ENCODE results near the gene PDZD11.
"Not testable (repeated sequence)": the region's sequence is repeated elsewhere in the genome, so short reads cannot be mapped to it uniquely, and the experiment has no call there.

PDZD11 gene

DNA sequence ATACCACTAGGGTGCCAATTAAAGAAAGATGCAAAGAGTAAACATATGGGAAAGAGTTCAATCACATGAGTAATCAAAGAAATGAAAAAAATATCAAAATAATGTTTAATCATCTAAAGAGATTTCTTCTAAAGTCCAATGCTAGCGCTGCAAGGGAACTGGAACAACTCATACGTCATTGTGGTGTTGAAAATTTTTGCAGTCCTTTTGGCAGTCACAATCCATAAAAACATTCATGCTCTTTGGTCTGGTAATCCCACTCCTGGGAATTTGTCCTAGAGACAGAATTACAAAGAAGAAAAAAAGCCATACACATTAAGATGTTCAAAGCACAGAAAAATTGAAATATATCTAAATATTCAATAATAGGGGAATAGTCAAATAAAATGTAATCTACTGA is 34.3 kb downstream of the PDZD11 start:
- DNase-seq = no peak

DNA sequence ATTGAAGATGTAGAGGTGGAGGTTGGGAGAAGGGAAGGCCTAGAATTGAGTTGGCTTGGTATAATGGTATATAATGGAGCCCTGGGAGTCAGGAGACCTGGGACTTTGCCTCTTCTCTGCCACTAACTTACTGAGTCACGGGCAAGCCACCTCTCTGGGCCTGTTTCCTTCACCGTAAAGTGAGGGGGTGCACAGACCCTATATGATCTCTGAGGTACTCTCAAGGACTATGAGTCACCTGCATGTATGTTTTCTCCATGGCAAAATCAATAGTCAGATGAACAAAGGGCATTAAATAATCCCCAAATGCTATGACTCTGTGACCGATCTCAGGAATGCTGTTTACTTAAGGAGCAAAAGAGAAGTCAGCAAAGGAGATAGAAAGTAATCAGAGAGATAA is 34.8 kb downstream of the PDZD11 start:
- DNase-seq = no peak

DNA sequence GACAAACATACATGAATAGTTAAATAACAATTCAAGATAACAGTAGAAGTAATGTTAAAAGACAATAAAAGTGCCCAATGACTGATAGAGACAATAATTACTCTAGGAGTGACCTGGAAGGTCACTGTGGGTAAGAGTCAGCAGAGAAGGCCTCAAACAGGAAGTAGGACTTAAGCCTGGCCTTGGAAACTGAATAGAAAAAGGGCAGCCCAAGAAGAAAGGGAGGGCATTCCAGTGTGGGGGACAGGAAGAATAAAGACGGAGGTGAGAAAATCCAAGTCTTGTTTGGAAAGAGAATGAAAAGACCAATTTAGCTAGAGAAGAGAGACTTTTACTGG is 35.7 kb downstream of the PDZD11 start:
- no peak for DNase-seq

DNA sequence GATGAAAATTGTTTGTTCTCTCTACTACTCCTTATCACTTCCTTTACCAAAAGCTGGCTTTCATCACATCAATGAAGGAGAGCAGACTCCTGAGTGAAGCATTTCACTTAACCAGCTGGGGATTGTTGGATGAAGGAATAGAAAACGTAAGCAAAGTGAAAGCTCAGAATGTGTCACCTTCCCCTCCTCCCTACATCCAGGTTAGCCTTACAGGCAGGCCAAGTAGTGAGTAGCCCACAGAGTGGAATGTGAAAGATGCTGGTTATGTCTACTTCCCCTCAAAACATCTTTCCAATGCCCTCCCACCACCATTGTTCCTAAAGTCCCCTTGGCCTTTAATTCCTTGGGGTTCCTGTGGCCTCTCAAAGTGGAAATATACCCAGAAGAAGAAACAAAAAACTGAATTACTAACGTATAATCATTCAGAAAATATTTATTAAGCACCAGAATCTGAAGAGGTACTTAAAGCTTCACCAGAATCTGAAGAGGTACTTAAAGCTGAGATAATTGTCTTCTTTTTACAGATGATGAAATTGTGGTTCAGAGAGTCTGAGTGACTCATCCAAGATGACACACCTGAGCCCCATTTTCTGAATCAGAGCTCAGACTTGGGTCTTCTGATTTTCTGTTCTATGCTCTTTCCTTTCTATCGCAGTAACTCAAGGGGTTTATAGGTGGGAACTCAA is 36.2 kb downstream of the PDZD11 start:
- no peak for DNase-seq

DNA sequence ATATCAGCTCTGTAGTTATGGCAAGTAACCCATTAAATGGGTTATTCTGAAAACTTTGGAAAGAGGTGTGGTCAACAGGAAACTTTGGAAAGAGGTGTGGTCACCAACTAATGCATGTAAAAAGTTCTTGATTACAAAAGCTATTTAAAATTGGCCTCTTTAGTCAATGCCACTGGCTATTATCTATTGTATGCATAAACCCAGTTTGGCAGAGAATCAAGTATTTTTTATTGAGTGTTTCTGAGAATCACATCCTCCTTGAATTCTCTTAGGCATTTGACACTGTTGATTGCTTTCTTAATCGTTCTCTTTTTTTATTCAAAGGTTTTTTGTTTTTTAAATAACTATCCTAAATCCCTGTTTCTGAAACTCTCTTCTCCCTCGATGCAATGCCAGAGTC is 37.2 kb downstream of the PDZD11 start:
- no peak for DNase-seq

DNA sequence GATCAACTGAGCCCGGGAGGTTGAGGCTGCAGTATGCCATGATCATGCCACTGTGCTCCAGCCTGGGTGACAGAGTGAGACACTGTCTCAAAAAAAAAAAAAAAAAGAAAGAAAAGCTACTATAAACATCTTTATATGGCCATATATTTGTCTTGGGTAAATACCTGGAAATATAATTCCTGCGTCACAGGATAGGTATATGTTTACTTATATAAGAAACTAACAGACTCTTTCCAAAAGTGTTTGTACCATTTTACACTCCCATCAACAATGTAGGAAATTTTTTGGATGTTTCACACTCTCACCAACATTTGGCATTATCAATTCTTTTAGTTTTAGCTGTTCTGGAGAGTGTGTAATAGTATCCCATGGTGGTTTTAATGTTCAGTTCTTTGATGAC is 42.5 kb downstream of the PDZD11 start:
- DNase-seq = no peak

DNA sequence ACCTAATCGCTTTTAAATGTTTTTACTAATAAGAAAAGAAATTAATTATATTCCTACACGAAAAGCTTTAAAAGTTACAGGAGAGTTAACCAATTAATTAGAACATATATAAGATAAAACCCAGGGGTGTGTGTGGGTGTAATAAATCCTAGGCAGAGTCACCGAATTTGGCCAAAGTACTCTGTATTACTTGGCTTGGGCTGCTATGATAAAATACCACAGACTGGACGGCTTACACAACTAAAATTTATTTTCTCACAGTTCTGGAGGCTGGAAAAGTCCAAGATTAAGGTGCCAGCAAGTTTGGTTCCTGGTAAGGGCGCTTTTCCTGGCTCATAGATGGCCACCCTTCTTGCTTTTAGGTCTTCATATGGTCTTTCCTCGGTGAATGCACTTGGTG is 44.8 kb downstream of the PDZD11 start:
- DNase-seq = no peak

DNA sequence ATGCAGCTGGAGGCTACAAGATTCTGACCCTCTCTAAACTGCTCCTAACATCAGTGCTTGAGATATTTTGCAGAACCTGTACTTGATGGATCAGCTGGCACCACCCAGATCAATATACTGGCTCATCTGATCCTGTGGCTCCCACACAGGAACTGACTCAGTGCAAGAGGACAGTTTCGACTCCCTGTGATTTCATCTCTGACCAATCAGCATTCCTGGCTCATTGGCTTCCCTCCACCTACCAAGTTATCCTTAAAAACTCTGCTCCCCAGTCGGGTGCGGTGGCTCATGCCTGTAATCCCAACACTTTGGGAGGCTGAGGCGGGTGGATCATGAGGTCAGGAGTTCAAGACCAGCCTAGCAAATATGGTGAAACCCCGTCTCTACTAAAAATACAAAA is 46.1 kb downstream of the PDZD11 start:
- not testable (repeated sequence) for DNase-seq

DNA sequence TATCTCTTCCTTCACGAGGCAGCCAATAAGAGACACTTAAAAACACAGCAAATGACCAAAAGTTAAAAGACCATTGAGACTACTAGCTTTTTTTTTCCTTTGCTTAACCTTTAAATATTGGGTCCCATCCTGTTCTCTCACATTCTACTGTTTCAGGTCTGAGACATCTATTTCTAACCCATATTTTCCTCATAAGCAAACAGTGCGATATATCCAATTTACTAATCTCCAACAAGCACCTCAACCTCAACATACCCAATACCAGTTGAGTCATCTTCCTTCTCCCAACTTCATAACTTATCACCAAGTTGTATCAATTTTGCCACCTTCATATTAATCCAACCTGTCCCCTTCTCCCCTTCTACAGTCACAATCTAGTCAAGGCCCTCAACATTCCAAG is 48.2 kb downstream of the PDZD11 start:
- no peak for DNase-seq

DNA sequence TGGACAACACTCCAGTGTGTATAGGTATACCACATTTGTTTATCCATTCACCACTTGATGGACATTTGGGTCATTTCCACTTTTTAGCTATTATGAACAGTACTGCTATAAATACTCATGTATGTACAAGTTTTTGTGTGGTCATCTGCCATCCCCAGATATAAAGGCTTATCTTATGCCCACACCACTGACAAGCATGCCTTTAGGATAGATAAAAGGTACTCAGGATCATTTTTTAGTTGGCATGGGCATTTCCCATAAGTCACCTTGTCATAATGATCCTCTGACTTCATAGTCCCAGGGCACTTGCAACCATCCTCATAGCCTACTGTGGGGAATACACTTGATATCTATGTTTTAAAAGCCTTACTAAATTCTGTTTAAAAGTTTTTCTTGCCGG is 49.0 kb downstream of the PDZD11 start:
- DNase-seq = no peak
